ENCODE results near the gene ABCC1.
"Not testable (repeated sequence)": the region's sequence is repeated elsewhere in the genome, so short reads cannot be mapped to it uniquely, and the experiment has no call there.

Gene ABCC1

GRCh38 chr16:15949210-15950160, at the start of gene ABCC1:
ABCC1 (plus strand) TSS chr16:15949616; CDS start chr16:15949752, 136 bp downstream.
- no peaks in the 10 kb centered on the region for H3K9me3 Mint-ChIP-seq
- H3K4me1 Mint-ChIP-seq (ENCODE audit: low read depth), result peaks cover 35% of the 10 kb centered on the region
- peaks cover 27% of the 10 kb centered on the region for H3K36me3 Mint-ChIP-seq (ENCODE audit: low read depth)
- DNase-seq (ENCODE audit: low spot score), result peak; percentile 53
- H3K27me3 Mint-ChIP-seq (ENCODE audit: low read depth), result peaks cover 5% of the 10 kb centered on the region
- H3K27ac Mint-ChIP-seq, result peak within 1 kb of the TSS; percentile 98
- peak within 1 kb of the TSS; percentile 99 for H3K4me3 Mint-ChIP-seq

- Mint-ChIP-seq H3K36me3 (ENCODE audit: low read depth) (no peaks in the 10 kb centered on the region), H3K27me3 (ENCODE audit: low read depth) (no peaks in the 10 kb centered on the region), H3K4me1 (ENCODE audit: low read depth) (peaks cover 36% of the 10 kb centered on the region), H3K27ac (no peak overlapping the region), H3K4me3 (no peak overlapping the region), H3K9me3 (no peaks in the 10 kb centered on the region)
- DNase-seq (ENCODE audit: low spot score), result no peak
Measured at GRCh38 chr16:15900357-15900756, 49.1 kb upstream of the ABCC1 start.

GRCh38 chr16:15900901-15901500, 48.4 kb upstream of the ABCC1 start:
- DNase-seq (ENCODE audit: low spot score), result no peak
- H3K27ac Mint-ChIP-seq, result no peak overlapping the region
- H3K9me3 Mint-ChIP-seq, result no peaks in the 10 kb centered on the region
- H3K4me1 Mint-ChIP-seq (ENCODE audit: low read depth), result peaks cover 36% of the 10 kb centered on the region
- no peak overlapping the region for H3K4me3 Mint-ChIP-seq
- no peaks in the 10 kb centered on the region for H3K27me3 Mint-ChIP-seq (ENCODE audit: low read depth)
- no peaks in the 10 kb centered on the region for H3K36me3 Mint-ChIP-seq (ENCODE audit: low read depth)

GRCh38 chr16:15903960-15904359, 45.5 kb upstream of the ABCC1 start:
- no peak for DNase-seq (ENCODE audit: low spot score)
- Mint-ChIP-seq H3K27me3 (ENCODE audit: low read depth) (no peaks in the 10 kb centered on the region), H3K27ac (no peak overlapping the region), H3K9me3 (no peaks in the 10 kb centered on the region), H3K4me3 (no peak overlapping the region), H3K4me1 (ENCODE audit: low read depth) (peaks cover 18% of the 10 kb centered on the region), H3K36me3 (ENCODE audit: low read depth) (no peaks in the 10 kb centered on the region)

GRCh38 chr16:15906439-15906838, 43.0 kb upstream of the ABCC1 start:
- no peak overlapping the region for H3K4me3 Mint-ChIP-seq
- no peak for DNase-seq (ENCODE audit: low spot score)
- H3K36me3 Mint-ChIP-seq (ENCODE audit: low read depth), result no peaks in the 10 kb centered on the region
- no peaks in the 10 kb centered on the region for H3K27me3 Mint-ChIP-seq (ENCODE audit: low read depth)
- no peak overlapping the region for H3K27ac Mint-ChIP-seq
- no peaks in the 10 kb centered on the region for H3K9me3 Mint-ChIP-seq
- H3K4me1 Mint-ChIP-seq (ENCODE audit: low read depth), result peaks cover 7% of the 10 kb centered on the region

- H3K4me3 Mint-ChIP-seq, result no peak overlapping the region
- H3K9me3 Mint-ChIP-seq, result no peaks in the 10 kb centered on the region
- no peaks in the 10 kb centered on the region for H3K27me3 Mint-ChIP-seq (ENCODE audit: low read depth)
- peaks cover 12% of the 10 kb centered on the region for H3K4me1 Mint-ChIP-seq (ENCODE audit: low read depth)
- DNase-seq (ENCODE audit: low spot score), result peak; percentile 53
- no peak overlapping the region for H3K27ac Mint-ChIP-seq
- H3K36me3 Mint-ChIP-seq (ENCODE audit: low read depth), result no peaks in the 10 kb centered on the region
Measured at GRCh38 chr16:15907863-15908478, 41.4 kb upstream of the ABCC1 start.

- Mint-ChIP-seq H3K27ac (peak overlapping the region; percentile 42), H3K27me3 (ENCODE audit: low read depth) (no peaks in the 10 kb centered on the region), H3K36me3 (ENCODE audit: low read depth) (no peaks in the 10 kb centered on the region), H3K4me3 (no peak overlapping the region), H3K4me1 (ENCODE audit: low read depth) (peaks cover 16% of the 10 kb centered on the region), H3K9me3 (no peaks in the 10 kb centered on the region)
- no peak for DNase-seq (ENCODE audit: low spot score)
Measured at GRCh38 chr16:15911198-15911597, 38.2 kb upstream of the ABCC1 start.

GRCh38 chr16:15913046-15913698, 36.2 kb upstream of the ABCC1 start:
- DNase-seq (ENCODE audit: low spot score), result no peak
- H3K9me3 Mint-ChIP-seq, result no peaks in the 10 kb centered on the region
- no peaks in the 10 kb centered on the region for H3K27me3 Mint-ChIP-seq (ENCODE audit: low read depth)
- peaks cover 15% of the 10 kb centered on the region for H3K4me1 Mint-ChIP-seq (ENCODE audit: low read depth)
- H3K36me3 Mint-ChIP-seq (ENCODE audit: low read depth), result no peaks in the 10 kb centered on the region
- peak overlapping the region; percentile 87 for H3K27ac Mint-ChIP-seq
- H3K4me3 Mint-ChIP-seq, result peak overlapping the region; percentile 74

GRCh38 chr16:15915555-15916081, 33.8 kb upstream of the ABCC1 start:
- H3K27me3 Mint-ChIP-seq (ENCODE audit: low read depth), result peaks cover 6% of the 10 kb centered on the region
- peaks cover 15% of the 10 kb centered on the region for H3K4me1 Mint-ChIP-seq (ENCODE audit: low read depth)
- H3K4me3 Mint-ChIP-seq, result no peak overlapping the region
- H3K36me3 Mint-ChIP-seq (ENCODE audit: low read depth), result no peaks in the 10 kb centered on the region
- H3K9me3 Mint-ChIP-seq, result no peaks in the 10 kb centered on the region
- no peak overlapping the region for H3K27ac Mint-ChIP-seq
- DNase-seq (ENCODE audit: low spot score), result no peak

GRCh38 chr16:15916323-15916722, 33.1 kb upstream of the ABCC1 start:
- H3K4me1 Mint-ChIP-seq (ENCODE audit: low read depth), result peaks cover 12% of the 10 kb centered on the region
- H3K36me3 Mint-ChIP-seq (ENCODE audit: low read depth), result no peaks in the 10 kb centered on the region
- DNase-seq (ENCODE audit: low spot score), result no peak
- H3K27ac Mint-ChIP-seq, result no peak overlapping the region
- H3K9me3 Mint-ChIP-seq, result no peaks in the 10 kb centered on the region
- H3K4me3 Mint-ChIP-seq, result no peak overlapping the region
- H3K27me3 Mint-ChIP-seq (ENCODE audit: low read depth), result peaks cover 6% of the 10 kb centered on the region

GRCh38 chr16:15918314-15918713, 31.1 kb upstream of the ABCC1 start:
- H3K4me3 Mint-ChIP-seq; DNase-seq (ENCODE audit: low spot score); H3K4me1 Mint-ChIP-seq (ENCODE audit: low read depth); H3K9me3 Mint-ChIP-seq; H3K27me3 Mint-ChIP-seq (ENCODE audit: low read depth); H3K27ac Mint-ChIP-seq; H3K36me3 Mint-ChIP-seq (ENCODE audit: low read depth): not testable (repeated sequence)

GRCh38 chr16:15919331-15919730, 30.1 kb upstream of the ABCC1 start:
- no peaks in the 10 kb centered on the region for H3K36me3 Mint-ChIP-seq (ENCODE audit: low read depth)
- peaks cover 2% of the 10 kb centered on the region for H3K4me1 Mint-ChIP-seq (ENCODE audit: low read depth)
- peaks cover 6% of the 10 kb centered on the region for H3K27me3 Mint-ChIP-seq (ENCODE audit: low read depth)
- no peak overlapping the region for H3K27ac Mint-ChIP-seq
- no peak overlapping the region for H3K4me3 Mint-ChIP-seq
- H3K9me3 Mint-ChIP-seq, result no peaks in the 10 kb centered on the region
- no peak for DNase-seq (ENCODE audit: low spot score)

- DNase-seq (ENCODE audit: low spot score), result no peak
- Mint-ChIP-seq H3K27me3 (ENCODE audit: low read depth) (peaks cover 6% of the 10 kb centered on the region), H3K27ac (no peak overlapping the region), H3K4me1 (ENCODE audit: low read depth) (no peaks in the 10 kb centered on the region), H3K36me3 (ENCODE audit: low read depth) (no peaks in the 10 kb centered on the region), H3K4me3 (no peak overlapping the region), H3K9me3 (no peaks in the 10 kb centered on the region)
Measured at GRCh38 chr16:15924996-15925395, 24.4 kb upstream of the ABCC1 start.

Data from T-helper 2 cell treated with Interferon-gamma antibody and Interleukin-4, amounts not matched to agents 5 μg/mL and 100 μg/mL, for 36 hours (primary cell).